Activated CD8-positive, alpha-beta memory T cell treated with anti-CD3 and anti-CD28 coated beads for 36 hours (primary cell): Measurements from ENCODE around the gene USP13. TPM values are rescaled to one million over a fixed set of nuclear protein-coding genes. Genes with fewer than 3 reads are reported as not detected.
"Not testable (repeated sequence)": the region's sequence is repeated elsewhere in the genome, so short reads cannot be mapped to it uniquely, and the experiment has no call there.

Experiments used
- CTCF ChIA-PET: fragments of 350-600 bp; sonication (Branson Sonifier 250); formaldehyde crosslinking; loops from one replicate; lab custom pipeline; 2021; ENCODE audit warnings: antibody characterized with exemption; lab: Charles Lee
- POLR2A ChIA-PET: fragments of 350-600 bp; sonication (Branson Sonifier 250); formaldehyde crosslinking; loops from one replicate; lab custom pipeline; 2021; ENCODE audit warnings: antibody characterized with exemption; lab: Charles Lee
- total RNA-seq, 2 experiments: library from RNA; stranded (reverse); gene quantifications; one replicate each; pipeline ENCODE4 v1.2.3, GENCODE V29; 2021

USP13 gene
- total RNA-seq, 2 experiments from 2014 or later, result 12.9 to 13.8 TPM

DNA sequence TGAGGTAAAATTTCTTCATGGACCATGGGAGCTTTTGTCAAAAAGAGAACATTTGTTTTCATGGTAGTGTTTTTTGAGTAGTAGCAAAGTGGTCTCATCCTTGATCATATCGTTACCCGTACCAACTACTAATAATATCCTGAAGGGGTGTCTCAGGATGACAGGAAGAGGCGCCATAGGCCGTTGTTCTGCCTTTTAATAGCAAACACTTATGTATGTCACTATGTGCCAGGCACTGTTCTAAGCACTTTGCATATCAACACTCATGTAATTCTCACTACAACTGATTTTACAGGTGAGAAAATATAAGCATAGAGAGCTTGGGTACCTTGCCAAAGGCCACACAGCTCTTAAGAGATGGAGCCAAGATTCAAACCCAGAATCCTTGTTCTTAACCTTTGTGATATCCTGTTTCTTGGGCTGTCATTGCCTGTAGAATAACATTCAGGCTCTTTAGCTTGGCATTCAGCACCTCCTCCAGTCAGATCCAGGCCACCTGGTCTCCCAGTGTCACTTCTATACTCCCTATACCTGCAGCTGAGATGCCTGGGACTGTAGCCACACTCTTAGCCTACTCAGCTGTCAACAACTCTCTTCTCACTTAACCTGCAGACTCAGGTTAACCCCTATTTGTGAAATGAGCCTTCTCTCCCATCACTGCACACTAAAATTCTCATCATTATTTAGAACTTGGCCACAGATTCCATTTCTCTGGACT is 113.7 kb downstream of the USP13 start:
- CTCF ChIA-PET, result no interaction called here
- POLR2A ChIA-PET, result no interaction called here

DNA sequence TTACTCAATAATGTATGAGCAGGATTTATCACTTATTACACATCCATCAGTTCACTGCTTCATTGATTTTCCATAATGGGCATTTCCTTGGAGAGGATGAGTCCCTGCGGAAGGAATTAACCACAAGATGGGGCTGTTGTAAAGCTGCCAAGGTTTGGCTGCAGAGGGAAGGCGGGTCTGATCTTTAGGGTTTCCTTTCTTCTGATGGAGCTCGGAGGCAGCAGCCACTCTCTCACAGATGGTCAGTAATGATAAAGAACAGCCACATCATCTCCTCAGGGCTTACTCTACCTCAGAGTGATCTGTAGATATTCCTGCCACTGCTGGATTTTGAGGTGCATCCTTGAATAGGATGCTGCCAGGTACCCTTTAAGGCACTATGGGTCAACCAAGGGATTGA is 115.2 kb downstream of the USP13 start:
- ChIA-PET CTCF (no interaction called here), POLR2A (no interaction called here)

DNA sequence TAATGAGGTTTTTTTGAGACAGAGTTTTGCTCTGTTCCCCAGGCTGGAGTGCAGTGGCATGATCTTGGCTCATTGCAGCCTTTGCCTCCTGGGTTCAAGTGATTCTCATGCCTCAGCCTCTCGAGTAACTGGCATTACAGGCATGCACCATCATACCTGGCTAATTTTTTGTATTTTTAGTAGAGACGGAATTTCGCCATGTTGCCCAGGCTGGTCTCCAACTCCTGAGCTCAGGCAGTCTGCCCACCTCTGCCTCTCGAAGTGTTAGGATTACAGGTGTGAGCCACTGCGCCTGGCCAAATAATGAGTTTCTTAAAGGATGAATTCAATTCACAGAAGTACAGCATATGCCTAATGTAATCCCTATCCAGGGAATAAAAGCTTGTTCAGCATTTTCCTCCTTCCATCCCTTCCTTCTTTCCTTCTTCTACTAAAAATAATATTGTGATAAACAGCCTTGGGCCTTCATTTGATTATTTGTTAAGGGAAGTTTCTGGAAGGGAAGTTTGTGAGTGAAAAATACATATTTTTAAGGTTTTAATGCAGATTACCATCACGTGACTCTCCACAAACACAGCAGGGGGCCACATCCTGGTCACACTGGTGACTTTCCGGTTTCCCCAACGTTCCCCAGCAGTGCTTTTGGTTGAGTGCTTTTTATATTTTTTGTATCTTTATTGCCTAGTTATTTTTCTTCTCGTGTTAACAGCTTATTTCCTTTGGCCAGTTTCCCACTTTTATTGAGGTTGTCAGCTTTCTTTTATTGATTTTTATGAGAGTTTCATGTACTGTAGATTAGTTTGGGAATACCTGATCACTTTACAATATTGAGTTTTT is 116.8 kb downstream of the USP13 start:
- CTCF ChIA-PET, result no interaction called here
- POLR2A ChIA-PET, result no interaction called here

DNA sequence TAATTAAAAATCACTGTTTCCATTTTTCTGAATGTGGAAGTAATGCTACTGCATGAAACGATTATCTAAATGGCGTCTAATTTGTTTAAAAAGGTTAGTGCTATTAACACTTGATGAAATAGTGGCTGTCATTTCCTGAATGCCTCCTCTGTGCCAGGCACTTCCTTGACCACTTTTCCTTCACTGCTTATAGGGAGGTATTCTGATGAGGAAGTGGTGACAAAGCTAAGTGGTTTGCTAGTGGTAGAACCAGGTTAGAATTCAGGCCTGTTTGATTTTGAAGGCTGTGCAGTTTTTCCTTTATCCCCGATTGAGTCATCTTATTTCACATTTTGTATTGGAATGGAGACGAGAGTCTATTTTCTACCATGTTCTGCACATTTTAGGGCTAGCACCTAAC is 119.0 kb downstream of the USP13 start:
- CTCF ChIA-PET, result interaction anchor here (0.6 kb wide), 1 partner anchor 181 kb away, joined by 3 read pairs; no protein-coding TSS in a partner anchor
- POLR2A ChIA-PET, result no interaction called here

DNA sequence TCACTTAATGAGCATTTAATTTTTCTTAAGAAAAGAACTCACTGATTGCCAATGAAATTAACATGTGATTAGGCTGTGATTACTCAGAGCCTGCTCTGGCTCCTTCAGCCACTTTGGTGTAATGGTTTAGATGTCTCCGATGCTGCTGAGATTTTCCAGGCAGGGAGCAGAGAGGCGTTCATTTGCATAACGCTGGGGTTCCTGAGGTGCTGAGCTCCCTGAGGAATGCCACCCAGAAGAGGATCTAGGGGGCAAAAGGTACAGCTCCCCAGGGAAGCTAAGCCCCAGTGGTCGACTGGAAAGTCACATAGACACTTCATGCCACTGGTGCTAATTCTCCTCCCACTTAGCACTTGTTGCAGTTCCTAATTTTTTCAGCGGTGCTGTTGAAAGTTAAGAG is 119.5 kb downstream of the USP13 start:
- CTCF ChIA-PET, result no interaction called here

GRCh38 chr3:179775416-179776122 is 122.7 kb downstream of the USP13 start:
- POLR2A ChIA-PET, result no interaction called here
- CTCF ChIA-PET, result no interaction called here

More for the DNA sequence above, 119.5 kb downstream of the USP13 start:
- POLR2A ChIA-PET, result no interaction called here

DNA sequence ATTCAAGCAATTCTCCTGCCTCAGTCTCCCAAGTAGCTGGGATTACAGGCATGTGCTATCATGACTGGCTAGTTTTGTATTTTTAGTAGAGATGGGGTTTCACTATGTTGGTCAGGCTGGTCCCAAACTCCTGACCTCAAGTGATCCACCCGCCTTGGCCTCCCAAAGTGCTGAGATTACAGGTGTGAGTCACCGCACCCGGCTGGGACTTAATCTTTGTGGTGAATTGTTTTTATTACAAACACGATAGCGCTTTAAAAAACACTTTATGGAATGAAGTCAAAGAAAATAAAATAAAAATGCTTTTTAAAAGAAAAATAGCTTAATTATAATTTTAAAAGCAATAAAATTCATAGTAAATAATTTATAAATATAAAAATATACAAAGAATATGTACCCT is 130.0 kb downstream of the USP13 start:
- POLR2A ChIA-PET, CTCF ChIA-PET: not testable (repeated sequence)

- POLR2A ChIA-PET, result no interaction called here
Observed at GRCh38 chr3:179788996-179789395, 136.2 kb downstream of the USP13 start.

DNA sequence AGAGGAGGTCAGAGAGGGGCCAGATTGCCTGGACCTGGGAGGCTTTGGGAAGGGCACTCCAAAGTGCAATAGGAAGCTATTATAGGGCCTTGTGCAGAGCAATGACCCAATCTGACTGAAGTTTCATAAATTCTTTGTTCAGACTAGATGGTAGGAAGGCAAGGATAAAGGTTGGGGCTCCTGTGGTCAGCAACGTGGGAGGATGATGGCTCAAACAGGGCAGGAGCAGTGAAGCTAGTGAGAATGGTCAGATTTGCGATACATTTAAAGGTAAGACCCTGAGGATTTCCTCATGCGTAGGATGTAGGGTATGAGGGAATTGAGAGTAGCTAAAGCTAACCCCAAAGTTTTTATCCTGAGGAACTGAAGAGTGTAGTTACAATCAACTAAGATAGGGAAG is 139.0 kb downstream of the USP13 start:
- ChIA-PET POLR2A (no interaction called here), CTCF (no interaction called here)

More at GRCh38 chr3:179788996-179789395, 136.2 kb downstream of the USP13 start:
- CTCF ChIA-PET, result no interaction called here

DNA sequence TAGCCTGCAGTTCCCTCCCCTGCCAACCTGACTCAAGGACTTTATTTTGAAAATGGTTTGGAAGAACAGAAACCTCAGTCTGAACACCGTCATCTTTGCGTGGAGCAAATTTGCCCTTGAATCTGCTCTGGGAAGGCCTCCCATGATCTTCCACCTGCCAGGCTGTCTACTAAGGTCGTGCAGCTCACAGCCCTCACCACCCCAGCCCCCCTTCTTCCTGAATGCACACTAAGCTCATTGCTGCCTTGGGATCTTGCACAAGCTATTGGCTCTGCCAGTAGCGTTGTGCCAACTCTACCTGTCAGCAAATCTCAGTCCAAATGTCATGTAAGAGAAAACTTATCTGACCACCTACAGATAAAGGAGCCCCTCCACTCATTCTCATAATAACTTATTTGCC is 141.5 kb downstream of the USP13 start:
- ChIA-PET POLR2A (no interaction called here), CTCF (no interaction called here)

DNA sequence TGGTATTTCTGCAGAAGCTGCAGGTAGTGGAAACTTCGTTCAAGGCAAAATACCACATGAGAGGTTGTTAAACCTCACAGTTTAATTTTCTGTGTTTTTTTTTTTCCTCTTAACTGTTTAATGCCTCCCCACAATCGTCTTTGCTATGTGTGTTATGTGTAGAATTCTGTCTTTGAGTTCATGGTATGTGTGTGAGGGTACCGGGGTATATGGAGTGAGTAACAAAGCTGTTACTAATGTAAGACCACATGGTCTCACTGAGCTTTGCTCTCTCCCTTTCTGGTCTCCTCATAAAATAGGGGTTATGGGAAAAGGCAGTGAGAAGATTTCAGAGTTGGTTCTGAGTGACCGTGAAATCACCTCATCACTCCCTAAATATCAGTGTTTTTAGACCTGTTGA is 143.6 kb downstream of the USP13 start:
- CTCF ChIA-PET, result no interaction called here
- POLR2A ChIA-PET, result no interaction called here

GRCh38 chr3:179797192-179797591 is 144.4 kb downstream of the USP13 start:
- CTCF ChIA-PET, result no interaction called here
- POLR2A ChIA-PET, result no interaction called here

- POLR2A ChIA-PET, result no interaction called here
- CTCF ChIA-PET, result no interaction called here
Observed at GRCh38 chr3:179801263-179801662, 148.4 kb downstream of the USP13 start.

GRCh38 chr3:179801856-179802255 is 149.0 kb downstream of the USP13 start:
- ChIA-PET CTCF (no interaction called here), POLR2A (no interaction called here)

DNA sequence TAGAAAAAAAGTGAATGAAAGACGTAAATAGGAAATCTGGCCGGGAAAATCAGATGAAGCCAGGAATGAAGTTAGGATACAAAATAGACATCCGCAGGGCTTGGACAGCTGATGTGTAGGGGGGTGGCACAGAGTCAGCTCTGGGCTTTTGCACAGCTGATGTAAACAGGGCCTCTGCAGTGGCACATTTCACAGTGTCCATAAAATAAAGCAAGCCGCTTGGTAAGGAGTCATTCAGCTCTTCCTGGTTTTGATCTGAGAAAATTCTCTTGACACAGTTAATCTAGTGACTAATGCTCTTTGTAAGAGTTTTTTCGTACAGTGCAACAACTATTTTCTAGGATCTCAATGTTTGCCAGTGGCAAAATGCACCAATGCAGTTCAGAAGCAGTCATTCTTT is 153.3 kb downstream of the USP13 start:
- CTCF ChIA-PET, result interaction anchor here (0.9 kb wide), 1 partner anchor 13 kb away, joined by 3 read pairs; no protein-coding TSS in a partner anchor
- POLR2A ChIA-PET, result no interaction called here

DNA sequence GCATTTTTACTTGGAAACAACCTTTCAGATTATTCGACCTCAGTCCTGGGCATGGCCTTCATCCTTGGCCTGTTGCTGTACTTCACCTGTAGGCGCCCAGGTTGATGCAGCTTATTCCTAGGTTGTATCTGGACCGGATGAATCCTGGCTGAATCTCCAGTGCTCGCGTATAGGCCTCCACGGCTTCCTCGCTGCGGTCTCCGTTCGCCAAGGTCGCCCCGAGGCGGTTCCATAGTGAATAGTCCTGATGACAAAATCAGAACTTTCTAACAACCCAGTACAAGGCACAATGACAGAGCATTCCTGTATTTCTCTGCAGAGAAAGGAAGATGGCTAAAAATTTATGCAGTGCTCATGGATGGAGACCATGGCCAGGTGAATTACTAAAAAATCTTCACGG is 154.7 kb downstream of the USP13 start:
- ChIA-PET CTCF (no interaction called here), POLR2A (no interaction called here)

- POLR2A ChIA-PET, result no interaction called here
- CTCF ChIA-PET, result interaction anchor here (0.7 kb wide), 1 partner anchor 1847 kb away, joined by 3 read pairs; no protein-coding TSS in a partner anchor
Observed at GRCh38 chr3:179809639-179810038, 156.8 kb downstream of the USP13 start.

GRCh38 chr3:179811321-179812095 is 158.7 kb downstream of the USP13 start:
- CTCF ChIA-PET, result interaction anchor here (1.0 kb wide), 1 partner anchor 11 kb away, joined by 3 read pairs; no protein-coding TSS in a partner anchor
- POLR2A ChIA-PET, result no interaction called here

GRCh38 chr3:179812096-179812382 is 159.2 kb downstream of the USP13 start:
- POLR2A ChIA-PET, result no interaction called here
- CTCF ChIA-PET, result no interaction called here
